Suprapubic skin (tissue), 4 donors: ENCODE measurements around the gene TEX13A.

Experiments used
- POLR2A ChIP-seq, 2 donors: fragments of 450-650 bp; IDR thresholded peaks; one replicate each; pipeline ENCODE4 v1.6.1; 2017; ENCODE audit warnings: antibody characterized with exemption in 2 of 2, mild to moderate bottlenecking in 2 of 2, moderate library complexity in 2 of 2
- POLR2AphosphoS5 ChIP-seq, 3 donors: sonication (generic); formaldehyde crosslinking; IDR thresholded peaks; one replicate each; pipeline ENCODE4 v1.6.1; 2017; ENCODE audit warnings: antibody characterized with exemption in 3 of 3
- TF ChIP-seq, protein P1 (sequence below), 2 donors: fragments of 200-600 bp in 1 of 2; fragments of 450-650 bp in 1 of 2; sonication (generic) in 1 of 2; IDR thresholded peaks; one replicate each; pipeline ENCODE4 v1.5.1; 2016 to 2019; ENCODE audit warnings: antibody characterized with exemption in 2 of 2, mild to moderate bottlenecking in 1 of 2, moderate library complexity in 1 of 2

DNA sequence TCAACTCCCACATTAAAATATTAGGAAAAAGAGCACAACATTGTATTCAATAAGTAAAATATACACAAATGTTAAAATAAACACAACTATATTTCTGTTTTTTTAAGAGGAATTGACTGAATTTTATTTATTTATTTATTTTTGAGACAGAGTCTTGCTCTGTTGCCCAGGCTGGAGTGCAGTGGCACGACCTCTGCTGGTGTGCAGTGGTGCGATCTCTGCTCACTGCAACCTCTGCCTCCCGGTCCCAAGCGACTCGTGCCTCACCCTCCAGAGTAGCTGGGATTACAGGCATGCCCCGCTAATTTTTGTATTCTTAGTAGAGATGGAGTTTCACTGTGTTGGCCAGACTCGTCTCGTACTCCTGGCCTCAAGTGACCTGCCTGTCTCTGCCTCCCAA is 31.4 kb downstream of the TEX13A start:
- TF ChIP-seq, protein P1, sequence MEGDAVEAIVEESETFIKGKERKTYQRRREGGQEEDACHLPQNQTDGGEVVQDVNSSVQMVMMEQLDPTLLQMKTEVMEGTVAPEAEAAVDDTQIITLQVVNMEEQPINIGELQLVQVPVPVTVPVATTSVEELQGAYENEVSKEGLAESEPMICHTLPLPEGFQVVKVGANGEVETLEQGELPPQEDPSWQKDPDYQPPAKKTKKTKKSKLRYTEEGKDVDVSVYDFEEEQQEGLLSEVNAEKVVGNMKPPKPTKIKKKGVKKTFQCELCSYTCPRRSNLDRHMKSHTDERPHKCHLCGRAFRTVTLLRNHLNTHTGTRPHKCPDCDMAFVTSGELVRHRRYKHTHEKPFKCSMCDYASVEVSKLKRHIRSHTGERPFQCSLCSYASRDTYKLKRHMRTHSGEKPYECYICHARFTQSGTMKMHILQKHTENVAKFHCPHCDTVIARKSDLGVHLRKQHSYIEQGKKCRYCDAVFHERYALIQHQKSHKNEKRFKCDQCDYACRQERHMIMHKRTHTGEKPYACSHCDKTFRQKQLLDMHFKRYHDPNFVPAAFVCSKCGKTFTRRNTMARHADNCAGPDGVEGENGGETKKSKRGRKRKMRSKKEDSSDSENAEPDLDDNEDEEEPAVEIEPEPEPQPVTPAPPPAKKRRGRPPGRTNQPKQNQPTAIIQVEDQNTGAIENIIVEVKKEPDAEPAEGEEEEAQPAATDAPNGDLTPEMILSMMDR (IDR thresholded peaks at IDR 0.05) = no peak
- TF ChIP-seq POLR2AphosphoS5 (IDR thresholded peaks at IDR 0.05) (no peak), POLR2A (IDR thresholded peaks at IDR 0.05) (no peak)
